K562 (cell line): ENCODE results near the gene NTM. TPM values are rescaled to one million over a fixed set of nuclear protein-coding genes. Genes with fewer than 3 reads are reported as not detected.

Experiments used
- ATAC-seq: fragments of 200-7000 bp; cut with Tn5 transposase; 3 replicates; pipeline ENCODE4 v1.9.1; 2020; ENCODE audit warnings: moderate library complexity
- BruUV-seq: library from RNA; stranded (reverse); fragments of 400-500 nt; replicated peaks from 2 replicates; lab custom pipeline; 2021; lab: Mats Ljungman, UMichigan
- CTCF ChIA-PET: fragments of 300-600 bp; formaldehyde crosslinking; extraction: SDS; loops from one replicate; lab custom pipeline; 2021; ENCODE audit warnings: low intra/inter-chr PET ratio; lab: Yijun Ruan, JAX
- POLR2A ChIA-PET: fragments of 300-600, 350-650 bp; sonication (Branson Sonifier 250); formaldehyde crosslinking; extraction: SDS; loops from one replicate; lab custom pipeline; 2021; ENCODE audit warnings: antibody characterized with exemption, inconsistent platforms; lab: Yijun Ruan, JAX
- DNase-seq, 4 experiments: peaks; one replicate each; pipeline versions ENCODE4 v3.0.0 to v3.0.0-alpha.2; 2011 to 2018; ENCODE audit warnings: low spot score in 3 of 4, mixed read lengths in 3 of 4; ENCODE audit errors: extremely low read depth in 1 of 4
- FAIRE-seq: peaks from 2 replicates; lab custom pipeline; 2011; peaks lifted over from hg19 to GRCh38; lab: Jason Lieb, UNC
- H2AFZ ChIP-seq: 2 replicates; pipeline ENCODE4 v1.6.0; 2011; ENCODE audit warnings: low read depth, low read length, control low read depth, inconsistent platforms
- H3K27ac ChIP-seq: fragments of 200-600 bp; 3 replicates; pipeline ENCODE4 v1.8.0; 2011; ENCODE audit warnings: low read depth, mild to moderate bottlenecking, control low read depth, inconsistent platforms, low read length, moderate library complexity, mixed read lengths; ENCODE audit errors: extremely low read depth
- H3K27me3 ChIP-seq, 2 experiments: fragments of 300-600 bp in 1 of 2; 2 replicates in 1 of 2; 3 replicates in 1 of 2; pipeline versions ENCODE4 v1.6.0 to v1.8.0; 2011; ENCODE audit warnings: inconsistent platforms in 2 of 2, low read length in 2 of 2, mild to moderate bottlenecking in 1 of 2, mixed read lengths in 1 of 2, moderate library complexity in 1 of 2; ENCODE audit not compliant: control insufficient read depth in 2 of 2, insufficient read depth in 2 of 2
- H3K36me3 ChIP-seq: fragments of 300-600 bp; 3 replicates; pipeline ENCODE4 v1.8.0; 2011; ENCODE audit warnings: mild to moderate bottlenecking, low read length, inconsistent platforms; ENCODE audit not compliant: control insufficient read depth, insufficient read depth
- H3K4me1 ChIP-seq, 2 experiments: fragments of 200-600 bp in 1 of 2; replicated peaks in 1 of 2; 2 replicates in 1 of 2; 3 replicates in 1 of 2; pipeline versions ENCODE4 v1.5.1 to v1.8.0; 2011; ENCODE audit warnings: inconsistent platforms in 2 of 2, low read length in 2 of 2, mild to moderate bottlenecking in 1 of 2, mixed read lengths in 1 of 2, moderate library complexity in 1 of 2; ENCODE audit not compliant: control insufficient read depth in 2 of 2, insufficient read depth in 2 of 2
- H3K4me2 ChIP-seq: 2 replicates; pipeline ENCODE4 v1.6.1; 2011; ENCODE audit warnings: low read length, control low read depth, inconsistent platforms, mixed read lengths; ENCODE audit not compliant: insufficient read depth
- H3K4me3 ChIP-seq: fragments of 200-600 bp; sonication (generic), shearing (Covaris generic); 2 replicates; pipeline ENCODE4 v1.5.1; 2016; ENCODE audit warnings: control low read depth, inconsistent platforms
- H3K79me2 ChIP-seq: fragments of 200-600 bp; 3 replicates; pipeline ENCODE4 v1.8.0; 2011; ENCODE audit warnings: low read length, inconsistent platforms; ENCODE audit not compliant: control insufficient read depth, insufficient read depth
- H3K9ac ChIP-seq, 2 experiments: 2 replicates each; pipeline versions ENCODE4 v1.6.0 to v1.6.1; 2011; ENCODE audit warnings: low read depth in 2 of 2, low read length in 2 of 2, control low read depth in 1 of 2, inconsistent platforms in 1 of 2, mild to moderate bottlenecking in 1 of 2, mixed read lengths in 1 of 2; ENCODE audit not compliant: insufficient read depth in 1 of 2
- H3K9me1 ChIP-seq: one replicate; pipeline ENCODE4 v1.6.0; 2011; ENCODE audit warnings: inconsistent platforms, mild to moderate bottlenecking, low read length, moderate library complexity; ENCODE audit not compliant: control insufficient read depth, insufficient read depth
- H3K9me3 ChIP-seq: replicated peaks from 2 replicates; pipeline ENCODE4 v1.5.1; 2011; ENCODE audit warnings: low read depth, low read length, inconsistent platforms; ENCODE audit not compliant: control insufficient read depth, insufficient read depth
- H4K20me1 ChIP-seq: replicated peaks from 2 replicates; pipeline ENCODE4 v1.6.1; 2011; ENCODE audit warnings: low read length, inconsistent platforms, mixed read lengths; ENCODE audit not compliant: control insufficient read depth, insufficient read depth
- CBFB ChIP-seq: sonication (generic); formaldehyde crosslinking; IDR thresholded peaks from 2 replicates; pipeline ENCODE4 v1.4.0; 2020; ENCODE audit warnings: mild to moderate bottlenecking, missing genetic modification reagents
- CHCHD3 ChIP-seq: fragments of 250-450 bp; sonication (Bioruptor Pico); IDR thresholded peaks from 2 replicates; pipeline ENCODE4 v2.1.2; 2022; ENCODE audit warnings: mild to moderate bottlenecking
- HNRNPL ChIP-seq: fragments of 200-400 bp; formaldehyde crosslinking; IDR thresholded peaks from 2 replicates; pipeline ENCODE4 v1.6.1; 2017; ENCODE audit warnings: low read depth, mild to moderate bottlenecking, low read length
- KDM2B ChIP-seq: fragments of 250-450 bp; sonication (Bioruptor Pico); IDR thresholded peaks from 2 replicates; pipeline ENCODE4 v1.8.0; 2021; ENCODE audit warnings: mild to moderate bottlenecking, moderate library complexity
- KLF13 ChIP-seq: fragments of 450-650 bp; IDR thresholded peaks from 2 replicates; pipeline ENCODE4 v1.6.1; 2016; ENCODE audit warnings: missing genetic modification characterization, low read depth, mild to moderate bottlenecking, missing compliant biosample characterization, moderate library complexity, borderline replicate concordance
- NFE2 ChIP-seq: IDR thresholded peaks from 2 replicates; pipeline ENCODE4 v1.6.1; 2014; ENCODE audit warnings: antibody characterized with exemption, low read depth
- NFRKB ChIP-seq: fragments of 450-650 bp; IDR thresholded peaks from 2 replicates; pipeline ENCODE4 v1.6.1; 2016; ENCODE audit warnings: low read depth
- SIN3B ChIP-seq: fragments of 450-650 bp; IDR thresholded peaks from 2 replicates; pipeline ENCODE4 v1.6.1; 2017; ENCODE audit warnings: low read depth, mild to moderate bottlenecking, moderate library complexity
- STAT5A ChIP-seq: IDR thresholded peaks from 2 replicates; pipeline ENCODE4 v1.6.1; 2012; ENCODE audit warnings: low read length, inconsistent platforms, borderline replicate concordance
- ZEB2 ChIP-seq: fragments of 450-650 bp; IDR thresholded peaks from 2 replicates; pipeline ENCODE4 v1.6.1; 2016
- ZNF239 ChIP-seq: fragments of 250-450 bp; sonication (Bioruptor Pico); IDR thresholded peaks from 2 replicates; pipeline ENCODE4 v1.4.0; 2020; ENCODE audit warnings: mild to moderate bottlenecking
- ZNF830 ChIP-seq: fragments of 250-450 bp; sonication (Bioruptor Pico); IDR thresholded peaks from 2 replicates; pipeline ENCODE4 v1.5.0; 2021; ENCODE audit warnings: mild to moderate bottlenecking
- WGBS: fragments of 100-300 bp; shearing (Covaris generic); methylation state at CpG from one replicate; pipeline ENCODE4 v1.1.6; 2016; ENCODE audit warnings: low coverage, mixed read lengths; ENCODE audit not compliant: insufficient coverage; ENCODE audit errors: missing lambda C conversion rate; 5-methylcytosine and 5-hydroxymethylcytosine counted together
- in situ Hi-C: fragments of 300-500 bp; cut with MboI; formaldehyde crosslinking; loops from 4 replicates; pipeline ENCODE4 v1.15.0; 2018; ENCODE audit warnings: inconsistent platforms, mixed read lengths
- intact Hi-C: fragments of 100-400 bp; cut with micrococcal nuclease; formaldehyde crosslinking; loops from 2 replicates; pipeline ENCODE4 v1.14.2; 2022
- polyA plus RNA-seq, 8 experiments: library from polyadenylated mRNA; depleted of rRNA in 4 of 8; stranded (reverse) in 5 of 8; unstranded in 3 of 8; fragments of >200 nt; fragmentation: Nextera tagmentation in 2 of 8; fragmentation: Illumina TruSeq in 1 of 8; extraction: Ambion mirVana in 2 of 8; extraction: Trizol in 1 of 8; gene quantifications; 2 replicates each; pipeline versions ENCODE4 v1.2.1 to v1.2.3, GENCODE V29; 2011 to 2014; ENCODE audit warnings: inconsistent platforms in 1 of 8, missing spikeins in 1 of 8
- total RNA-seq, 7 experiments: library from RNA; depleted of rRNA in 6 of 7; stranded (reverse); fragments of >200 nt in 6 of 7; fragmentation: Illumina TruSeq in 2 of 7; extraction: Trizol in 2 of 7; gene quantifications; 2 replicates each; pipeline versions ENCODE4 v1.2.1 to v1.2.3, GENCODE V29; 2011 to 2021; ENCODE audit warnings: low replicate concordance in 1 of 7
- TF ChIP-seq, protein P1 (sequence below): fragments of 450-650 bp; formaldehyde crosslinking; IDR thresholded peaks from 2 replicates; pipeline ENCODE4 v1.4.0; 2020; ENCODE audit warnings: mild to moderate bottlenecking
- TF ChIP-seq, protein P2 (sequence below): IDR thresholded peaks from 2 replicates; pipeline ENCODE4 v1.6.1; 2011; ENCODE audit warnings: borderline replicate concordance, low read depth, mild to moderate bottlenecking, moderate library complexity, low read length; ENCODE audit not compliant: insufficient read depth, poor library complexity, severe bottlenecking
- TF ChIP-seq, protein P3 (sequence below): fragments of 450-650 bp; IDR thresholded peaks from 2 replicates; pipeline ENCODE4 v1.6.1; 2014; ENCODE audit warnings: low read depth, mild to moderate bottlenecking, moderate library complexity, borderline replicate concordance
- TF ChIP-seq, protein P4 (sequence below): fragments of 450-650 bp; IDR thresholded peaks from 2 replicates; pipeline ENCODE4 v1.6.1; 2016; ENCODE audit warnings: borderline replicate concordance

Gene NTM
- total and polyA plus RNA-seq, 9 of the 15 experiments (the other 6 are each of a cell fraction or from before 2014, with no cell fraction given): not detected

GRCh38 chr11:131580476-131580875, 210.1 kb downstream of the NTM start:
- ChIA-PET CTCF (interaction anchor here (1.2 kb wide), 1 partner anchor 94 kb away, joined by 3 read pairs; no protein-coding TSS in a partner anchor), POLR2A (interaction anchor here (1.0 kb wide), 1 partner anchor 11 kb away, joined by 3 read pairs; no protein-coding TSS in a partner anchor)
- no peak for TF ChIP-seq ZEB2
- TF ChIP-seq, protein P1, sequence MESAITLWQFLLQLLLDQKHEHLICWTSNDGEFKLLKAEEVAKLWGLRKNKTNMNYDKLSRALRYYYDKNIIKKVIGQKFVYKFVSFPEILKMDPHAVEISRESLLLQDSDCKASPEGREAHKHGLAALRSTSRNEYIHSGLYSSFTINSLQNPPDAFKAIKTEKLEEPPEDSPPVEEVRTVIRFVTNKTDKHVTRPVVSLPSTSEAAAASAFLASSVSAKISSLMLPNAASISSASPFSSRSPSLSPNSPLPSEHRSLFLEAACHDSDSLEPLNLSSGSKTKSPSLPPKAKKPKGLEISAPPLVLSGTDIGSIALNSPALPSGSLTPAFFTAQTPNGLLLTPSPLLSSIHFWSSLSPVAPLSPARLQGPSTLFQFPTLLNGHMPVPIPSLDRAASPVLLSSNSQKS (CRISPR knock-in tag): no peak
- TF ChIP-seq, protein P2, sequence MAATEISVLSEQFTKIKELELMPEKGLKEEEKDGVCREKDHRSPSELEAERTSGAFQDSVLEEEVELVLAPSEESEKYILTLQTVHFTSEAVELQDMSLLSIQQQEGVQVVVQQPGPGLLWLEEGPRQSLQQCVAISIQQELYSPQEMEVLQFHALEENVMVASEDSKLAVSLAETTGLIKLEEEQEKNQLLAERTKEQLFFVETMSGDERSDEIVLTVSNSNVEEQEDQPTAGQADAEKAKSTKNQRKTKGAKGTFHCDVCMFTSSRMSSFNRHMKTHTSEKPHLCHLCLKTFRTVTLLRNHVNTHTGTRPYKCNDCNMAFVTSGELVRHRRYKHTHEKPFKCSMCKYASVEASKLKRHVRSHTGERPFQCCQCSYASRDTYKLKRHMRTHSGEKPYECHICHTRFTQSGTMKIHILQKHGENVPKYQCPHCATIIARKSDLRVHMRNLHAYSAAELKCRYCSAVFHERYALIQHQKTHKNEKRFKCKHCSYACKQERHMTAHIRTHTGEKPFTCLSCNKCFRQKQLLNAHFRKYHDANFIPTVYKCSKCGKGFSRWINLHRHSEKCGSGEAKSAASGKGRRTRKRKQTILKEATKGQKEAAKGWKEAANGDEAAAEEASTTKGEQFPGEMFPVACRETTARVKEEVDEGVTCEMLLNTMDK: no peak
- TF ChIP-seq NFRKB: no peak
- no peak for TF ChIP-seq SIN3B
- no peak for TF ChIP-seq KLF13 (tag)
- TF ChIP-seq, protein P3, sequence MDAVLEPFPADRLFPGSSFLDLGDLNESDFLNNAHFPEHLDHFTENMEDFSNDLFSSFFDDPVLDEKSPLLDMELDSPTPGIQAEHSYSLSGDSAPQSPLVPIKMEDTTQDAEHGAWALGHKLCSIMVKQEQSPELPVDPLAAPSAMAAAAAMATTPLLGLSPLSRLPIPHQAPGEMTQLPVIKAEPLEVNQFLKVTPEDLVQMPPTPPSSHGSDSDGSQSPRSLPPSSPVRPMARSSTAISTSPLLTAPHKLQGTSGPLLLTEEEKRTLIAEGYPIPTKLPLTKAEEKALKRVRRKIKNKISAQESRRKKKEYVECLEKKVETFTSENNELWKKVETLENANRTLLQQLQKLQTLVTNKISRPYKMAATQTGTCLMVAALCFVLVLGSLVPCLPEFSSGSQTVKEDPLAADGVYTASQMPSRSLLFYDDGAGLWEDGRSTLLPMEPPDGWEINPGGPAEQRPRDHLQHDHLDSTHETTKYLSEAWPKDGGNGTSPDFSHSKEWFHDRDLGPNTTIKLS: no peak
- no peak for TF ChIP-seq ZNF239 (CRISPR knock-in tag)
- TF ChIP-seq CHCHD3 (CRISPR knock-in tag): no peak
- TF ChIP-seq, protein P4, sequence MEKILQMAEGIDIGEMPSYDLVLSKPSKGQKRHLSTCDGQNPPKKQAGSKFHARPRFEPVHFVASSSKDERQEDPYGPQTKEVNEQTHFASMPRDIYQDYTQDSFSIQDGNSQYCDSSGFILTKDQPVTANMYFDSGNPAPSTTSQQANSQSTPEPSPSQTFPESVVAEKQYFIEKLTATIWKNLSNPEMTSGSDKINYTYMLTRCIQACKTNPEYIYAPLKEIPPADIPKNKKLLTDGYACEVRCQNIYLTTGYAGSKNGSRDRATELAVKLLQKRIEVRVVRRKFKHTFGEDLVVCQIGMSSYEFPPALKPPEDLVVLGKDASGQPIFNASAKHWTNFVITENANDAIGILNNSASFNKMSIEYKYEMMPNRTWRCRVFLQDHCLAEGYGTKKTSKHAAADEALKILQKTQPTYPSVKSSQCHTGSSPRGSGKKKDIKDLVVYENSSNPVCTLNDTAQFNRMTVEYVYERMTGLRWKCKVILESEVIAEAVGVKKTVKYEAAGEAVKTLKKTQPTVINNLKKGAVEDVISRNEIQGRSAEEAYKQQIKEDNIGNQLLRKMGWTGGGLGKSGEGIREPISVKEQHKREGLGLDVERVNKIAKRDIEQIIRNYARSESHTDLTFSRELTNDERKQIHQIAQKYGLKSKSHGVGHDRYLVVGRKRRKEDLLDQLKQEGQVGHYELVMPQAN: no peak
- no peak for TF ChIP-seq STAT5A
- no peak for TF ChIP-seq HNRNPL
- no peak for TF ChIP-seq KDM2B (CRISPR knock-in tag)
- no peak for TF ChIP-seq CBFB (CRISPR knock-in tag)
- no peak for TF ChIP-seq ZNF830 (CRISPR knock-in tag)
- TF ChIP-seq NFE2: no peak
- Histone ChIP-seq H2AFZ (no peak overlapping the region), H3K79me2 (no peaks in the 10 kb centered on the region), H3K4me1 (no peaks in the 10 kb centered on the region), H3K36me3 (no peaks in the 10 kb centered on the region), H3K9ac (no peak overlapping the region), H3K4me2 (no peak overlapping the region), H3K27ac (no peak overlapping the region), H3K9me3 (no peaks in the 10 kb centered on the region), H3K4me3 (no peak overlapping the region), H3K27me3 (peaks cover 2 to 4% of the 10 kb centered on the region in 2 experiments; a peak in 1 of 5 replicates), H4K20me1 (no peaks in the 10 kb centered on the region), H3K9me1 (no peaks in the 10 kb centered on the region)
- no peak for FAIRE-seq
- 0% methylated on average over 4 of the region's 4 CpGs for WGBS
- no peak for DNase-seq
- intact Hi-C loops (no loop called here), in situ Hi-C loops (no loop called here)
- BruUV-seq: no TSS peak
- no peak for ATAC-seq
